HepG2 (cell line): ENCODE results near the gene ALPK1. TPM values are rescaled to one million over a fixed set of nuclear protein-coding genes. Genes with fewer than 3 reads are reported as not detected.
A peak's percentile ranks its signal among the peaks of the same experiment; 100 is the strongest.

ENCODE experiments used
- ATAC-seq: fragments of 200-7000 bp; cut with Tn5 transposase; 3 replicates; pipeline ENCODE4 v1.9.1; 2020; ENCODE audit warnings: mild to moderate bottlenecking, moderate library complexity
- BruUV-seq: library from RNA; stranded (reverse); fragments of 400-500 nt; replicated peaks from 2 replicates; lab custom pipeline; 2021; lab: Mats Ljungman, UMichigan
- CTCF ChIA-PET: fragments of 300-600 bp; formaldehyde crosslinking; extraction: SDS; loops from one replicate; lab custom pipeline; 2021; ENCODE audit warnings: low total read pairs, inconsistent platforms, low intra/inter-chr PET ratio; lab: Yijun Ruan, JAX
- POLR2A ChIA-PET: fragments of 350-600 bp; sonication (Branson Sonifier 250); formaldehyde crosslinking; loops from one replicate; lab custom pipeline; 2020; ENCODE audit warnings: antibody characterized with exemption, inconsistent platforms; lab: Yijun Ruan, JAX
- DNase-seq: peaks from one replicate; pipeline ENCODE4 v3.0.0-alpha.2; 2015; ENCODE audit warnings: low spot score
- FAIRE-seq: peaks from 3 replicates; lab custom pipeline; 2011; peaks lifted over from hg19 to GRCh38; lab: Jason Lieb, UNC
- H2AFZ ChIP-seq: one replicate; pipeline ENCODE4 v1.6.1; 2011; ENCODE audit warnings: low read length, inconsistent platforms
- H3K27ac ChIP-seq: fragments of 300-600 bp; 3 replicates; pipeline ENCODE4 v1.8.0; 2011; ENCODE audit warnings: mixed run types, mild to moderate bottlenecking, mixed read lengths, low read length, inconsistent platforms; ENCODE audit not compliant: insufficient read depth; ENCODE audit errors: extremely low read length
- H3K27me3 ChIP-seq, 2 experiments: fragments of 200-600 bp in 1 of 2; 2 replicates in 1 of 2; 3 replicates in 1 of 2; pipeline versions ENCODE4 v1.6.0 to v1.8.0; 2011; ENCODE audit warnings: low read length in 2 of 2, mild to moderate bottlenecking in 2 of 2, moderate library complexity in 2 of 2, inconsistent platforms in 1 of 2; ENCODE audit not compliant: insufficient read depth in 2 of 2, control insufficient read depth in 1 of 2
- H3K36me3 ChIP-seq, 2 experiments: fragments of 200-600 bp in 1 of 2; replicated peaks in 1 of 2; 2 replicates in 1 of 2; 3 replicates in 1 of 2; pipeline versions ENCODE4 v1.5.1 to v1.8.0; 2011; ENCODE audit warnings: low read length in 2 of 2, inconsistent platforms in 1 of 2; ENCODE audit not compliant: insufficient read depth in 2 of 2, control insufficient read depth in 1 of 2
- H3K4me1 ChIP-seq: 2 replicates; pipeline ENCODE4 v1.5.1; 2012; ENCODE audit warnings: low read length, inconsistent platforms; ENCODE audit not compliant: insufficient read depth
- H3K4me2 ChIP-seq: 2 replicates; pipeline ENCODE4 v1.6.0; 2011; ENCODE audit warnings: low read depth, low read length, inconsistent platforms
- H3K4me3 ChIP-seq, 3 experiments: fragments of 200-600 bp in 1 of 3; sonication (generic), shearing (Covaris generic) in 1 of 3; replicated peaks in 1 of 3; 2 replicates each; pipeline ENCODE4 v1.5.1; 2011 to 2016; ENCODE audit warnings: low read length in 3 of 3, inconsistent platforms in 2 of 3, low read depth in 2 of 3, mild to moderate bottlenecking in 2 of 3, control low read depth in 1 of 3, mixed read lengths in 1 of 3; ENCODE audit not compliant: insufficient read depth in 1 of 3
- H3K79me2 ChIP-seq: one replicate; pipeline ENCODE4 v1.6.1; 2011; ENCODE audit warnings: low read length, inconsistent platforms; ENCODE audit not compliant: insufficient read depth
- H3K9ac ChIP-seq: 2 replicates; pipeline ENCODE4 v1.6.0; 2011; ENCODE audit warnings: mild to moderate bottlenecking, low read depth, low read length, inconsistent platforms; ENCODE audit not compliant: insufficient read depth
- H3K9me3 ChIP-seq: 2 replicates; pipeline ENCODE4 v1.5.1; 2012; ENCODE audit warnings: mild to moderate bottlenecking, low read length
- H4K20me1 ChIP-seq: 2 replicates; pipeline ENCODE4 v1.6.0; 2011; ENCODE audit warnings: inconsistent platforms, mild to moderate bottlenecking, low read length, moderate library complexity; ENCODE audit not compliant: insufficient read depth
- AKAP8 ChIP-seq: sonication (generic); formaldehyde crosslinking; IDR thresholded peaks from 2 replicates; pipeline ENCODE4 v1.5.1; 2020; ENCODE audit warnings: mild to moderate bottlenecking, missing genetic modification reagents
- NR2F6 ChIP-seq, 2 experiments: IDR thresholded peaks; 2 replicates each; pipeline ENCODE4 v1.6.1; 2016; ENCODE audit warnings: antibody characterized with exemption in 1 of 2, mild to moderate bottlenecking in 1 of 2
- ZNF562 ChIP-seq: sonication (generic); formaldehyde crosslinking; IDR thresholded peaks from 2 replicates; pipeline ENCODE4 v1.8.0; 2022; ENCODE audit warnings: missing genetic modification reagents, borderline replicate concordance
- WGBS: methylation state at CpG from one replicate; pipeline ENCODE4 v1.1.6; 2017; ENCODE audit warnings: low lambda C conversion rate; 5-methylcytosine and 5-hydroxymethylcytosine counted together
- in situ Hi-C: cut with HindIII; loops from 2 replicates; pipeline ENCODE4 v1.10.0; 2017; ENCODE audit warnings: low pct_unique_long_range_greater_than_20kb; ENCODE audit not compliant: extremely low pct_ligation_motif_present
- intact Hi-C: fragments of 100-400 bp; cut with micrococcal nuclease; formaldehyde crosslinking; loops from one replicate; pipeline ENCODE4 v1.10.0; 2022; ENCODE audit not compliant: unreplicated experiment
- polyA plus RNA-seq, 8 experiments: library from polyadenylated mRNA; depleted of rRNA in 3 of 8; stranded (reverse) in 7 of 8; unstranded in 1 of 8; fragments of >200 nt; fragmentation: Illumina TruSeq in 4 of 8; extraction: Trizol in 4 of 8; gene quantifications; 2 replicates each; pipeline versions ENCODE4 v1.2.1 to v1.2.3, GENCODE V29; 2011 to 2016; ENCODE audit warnings: low read depth in 4 of 8, missing spikeins in 1 of 8, mixed read lengths in 1 of 8; ENCODE audit not compliant: insufficient read depth in 1 of 8
- total RNA-seq, 5 experiments: library from RNA; depleted of rRNA; stranded (reverse); fragments of >200 nt; fragmentation: Illumina TruSeq; extraction: Trizol; gene quantifications; 2 replicates each; pipeline ENCODE4 v1.2.3, GENCODE V29; 2016; ENCODE audit warnings: low read depth in 1 of 5
- TF ChIP-seq, protein P1 (sequence below): sonication (generic); formaldehyde crosslinking; IDR thresholded peaks from 2 replicates; pipeline ENCODE4 v1.4.0; 2020; ENCODE audit warnings: missing genetic modification reagents
- TF ChIP-seq, protein P2 (sequence below): sonication (generic); formaldehyde crosslinking; IDR thresholded peaks from 2 replicates; pipeline ENCODE4 v1.4.0; 2020; ENCODE audit warnings: missing genetic modification reagents, borderline replicate concordance

The ALPK1 gene
- total and polyA plus RNA-seq, 2 of the 13 experiments (the other 11 are each of a cell fraction or from before 2014, with no cell fraction given), result 0.61 to 1.3 TPM

DNA sequence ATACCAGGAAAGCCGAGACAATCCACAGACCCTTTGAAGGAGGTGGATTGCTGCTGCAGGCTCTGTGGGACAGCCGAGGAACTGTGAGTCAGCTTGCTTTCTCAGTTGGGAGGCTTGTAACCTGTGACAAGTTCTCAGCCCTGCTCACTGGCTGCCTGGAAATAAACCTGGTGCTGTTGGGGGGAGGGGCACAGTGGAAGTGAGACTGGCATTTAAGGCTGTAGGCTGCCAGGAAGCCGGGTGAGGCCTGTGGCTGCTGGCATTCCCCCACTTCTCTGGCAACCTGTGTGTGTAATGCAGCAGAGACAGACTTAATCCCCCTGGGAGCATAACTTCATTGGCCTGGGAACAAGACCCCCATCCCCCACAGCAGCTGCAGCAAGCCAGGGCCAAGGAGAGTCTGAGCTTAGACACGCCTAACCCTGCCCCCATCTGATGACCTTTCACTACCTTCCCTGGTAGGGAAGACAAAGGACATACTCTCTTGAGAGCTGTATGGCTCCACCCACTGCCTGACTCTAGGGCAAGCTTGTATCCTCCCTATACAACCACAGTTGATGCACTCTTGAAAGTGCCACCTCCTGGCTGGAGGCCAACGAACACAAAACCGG lies 64.1 kb downstream of the ALPK1 start:
- FAIRE-seq (peak; percentile 54), ATAC-seq (peak; percentile 84), DNase-seq (peak; percentile 42)
- Histone ChIP-seq H3K27me3 (no peaks in the 10 kb centered on the region), H3K27ac (no peak overlapping the region), H3K4me3 (peak overlapping the region in 2 of 3 experiments; percentile 10 to 25; a peak in 2 of 6 replicates), H3K9ac (no peak overlapping the region), H3K36me3 (no peaks in the 10 kb centered on the region), H2AFZ (no peak overlapping the region), H4K20me1 (no peaks in the 10 kb centered on the region), H3K79me2 (no peaks in the 10 kb centered on the region), H3K4me2 (peak overlapping the region; percentile 55), H3K4me1 (peaks cover 9% of the 10 kb centered on the region), H3K9me3 (no peaks in the 10 kb centered on the region)
- ChIA-PET CTCF (no interaction called here), POLR2A (interaction anchor here (0.6 kb wide), 1 partner anchor 155 kb away, joined by 4 read pairs; no protein-coding TSS in a partner anchor)
- intact Hi-C loops, result no loop called here
- in situ Hi-C loops, result no loop called here
- BruUV-seq, result no TSS peak
- TF ChIP-seq NR2F6 (IDR thresholded peaks at IDR 0.05) (no peak; the same call in 1 of the 2 replicates), NR2F6 (CRISPR knock-in tag; IDR thresholded peaks at IDR 0.05) (0 out of 2 replicates have a peak, but pooled peaks have one; percentile 11), ZNF562 (CRISPR knock-in tag) (no peak), AKAP8 (no peak)
- TF ChIP-seq, protein P1, sequence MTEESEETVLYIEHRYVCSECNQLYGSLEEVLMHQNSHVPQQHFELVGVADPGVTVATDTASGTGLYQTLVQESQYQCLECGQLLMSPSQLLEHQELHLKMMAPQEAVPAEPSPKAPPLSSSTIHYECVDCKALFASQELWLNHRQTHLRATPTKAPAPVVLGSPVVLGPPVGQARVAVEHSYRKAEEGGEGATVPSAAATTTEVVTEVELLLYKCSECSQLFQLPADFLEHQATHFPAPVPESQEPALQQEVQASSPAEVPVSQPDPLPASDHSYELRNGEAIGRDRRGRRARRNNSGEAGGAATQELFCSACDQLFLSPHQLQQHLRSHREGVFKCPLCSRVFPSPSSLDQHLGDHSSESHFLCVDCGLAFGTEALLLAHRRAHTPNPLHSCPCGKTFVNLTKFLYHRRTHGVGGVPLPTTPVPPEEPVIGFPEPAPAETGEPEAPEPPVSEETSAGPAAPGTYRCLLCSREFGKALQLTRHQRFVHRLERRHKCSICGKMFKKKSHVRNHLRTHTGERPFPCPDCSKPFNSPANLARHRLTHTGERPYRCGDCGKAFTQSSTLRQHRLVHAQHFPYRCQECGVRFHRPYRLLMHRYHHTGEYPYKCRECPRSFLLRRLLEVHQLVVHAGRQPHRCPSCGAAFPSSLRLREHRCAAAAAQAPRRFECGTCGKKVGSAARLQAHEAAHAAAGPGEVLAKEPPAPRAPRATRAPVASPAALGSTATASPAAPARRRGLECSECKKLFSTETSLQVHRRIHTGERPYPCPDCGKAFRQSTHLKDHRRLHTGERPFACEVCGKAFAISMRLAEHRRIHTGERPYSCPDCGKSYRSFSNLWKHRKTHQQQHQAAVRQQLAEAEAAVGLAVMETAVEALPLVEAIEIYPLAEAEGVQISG (CRISPR knock-in tag), result peak; percentile 61; the same call in 1 of the 2 replicates
- TF ChIP-seq, protein P2, sequence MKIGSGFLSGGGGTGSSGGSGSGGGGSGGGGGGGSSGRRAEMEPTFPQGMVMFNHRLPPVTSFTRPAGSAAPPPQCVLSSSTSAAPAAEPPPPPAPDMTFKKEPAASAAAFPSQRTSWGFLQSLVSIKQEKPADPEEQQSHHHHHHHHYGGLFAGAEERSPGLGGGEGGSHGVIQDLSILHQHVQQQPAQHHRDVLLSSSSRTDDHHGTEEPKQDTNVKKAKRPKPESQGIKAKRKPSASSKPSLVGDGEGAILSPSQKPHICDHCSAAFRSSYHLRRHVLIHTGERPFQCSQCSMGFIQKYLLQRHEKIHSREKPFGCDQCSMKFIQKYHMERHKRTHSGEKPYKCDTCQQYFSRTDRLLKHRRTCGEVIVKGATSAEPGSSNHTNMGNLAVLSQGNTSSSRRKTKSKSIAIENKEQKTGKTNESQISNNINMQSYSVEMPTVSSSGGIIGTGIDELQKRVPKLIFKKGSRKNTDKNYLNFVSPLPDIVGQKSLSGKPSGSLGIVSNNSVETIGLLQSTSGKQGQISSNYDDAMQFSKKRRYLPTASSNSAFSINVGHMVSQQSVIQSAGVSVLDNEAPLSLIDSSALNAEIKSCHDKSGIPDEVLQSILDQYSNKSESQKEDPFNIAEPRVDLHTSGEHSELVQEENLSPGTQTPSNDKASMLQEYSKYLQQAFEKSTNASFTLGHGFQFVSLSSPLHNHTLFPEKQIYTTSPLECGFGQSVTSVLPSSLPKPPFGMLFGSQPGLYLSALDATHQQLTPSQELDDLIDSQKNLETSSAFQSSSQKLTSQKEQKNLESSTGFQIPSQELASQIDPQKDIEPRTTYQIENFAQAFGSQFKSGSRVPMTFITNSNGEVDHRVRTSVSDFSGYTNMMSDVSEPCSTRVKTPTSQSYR (CRISPR knock-in tag), result peak; percentile 73; the same call in 1 of the 2 replicates
- WGBS, result 7% methylated on average over 3 of the region's 6 CpGs
